ENCODE measurements around the gene ERMP1. TPM values are rescaled to one million over a fixed set of nuclear protein-coding genes. Genes with fewer than 3 reads are reported as not detected.

Gene ERMP1
- polyA plus RNA-seq, 1 of the 3 experiments (the other 2 are of a cell fraction): 5.9 TPM

DNA sequence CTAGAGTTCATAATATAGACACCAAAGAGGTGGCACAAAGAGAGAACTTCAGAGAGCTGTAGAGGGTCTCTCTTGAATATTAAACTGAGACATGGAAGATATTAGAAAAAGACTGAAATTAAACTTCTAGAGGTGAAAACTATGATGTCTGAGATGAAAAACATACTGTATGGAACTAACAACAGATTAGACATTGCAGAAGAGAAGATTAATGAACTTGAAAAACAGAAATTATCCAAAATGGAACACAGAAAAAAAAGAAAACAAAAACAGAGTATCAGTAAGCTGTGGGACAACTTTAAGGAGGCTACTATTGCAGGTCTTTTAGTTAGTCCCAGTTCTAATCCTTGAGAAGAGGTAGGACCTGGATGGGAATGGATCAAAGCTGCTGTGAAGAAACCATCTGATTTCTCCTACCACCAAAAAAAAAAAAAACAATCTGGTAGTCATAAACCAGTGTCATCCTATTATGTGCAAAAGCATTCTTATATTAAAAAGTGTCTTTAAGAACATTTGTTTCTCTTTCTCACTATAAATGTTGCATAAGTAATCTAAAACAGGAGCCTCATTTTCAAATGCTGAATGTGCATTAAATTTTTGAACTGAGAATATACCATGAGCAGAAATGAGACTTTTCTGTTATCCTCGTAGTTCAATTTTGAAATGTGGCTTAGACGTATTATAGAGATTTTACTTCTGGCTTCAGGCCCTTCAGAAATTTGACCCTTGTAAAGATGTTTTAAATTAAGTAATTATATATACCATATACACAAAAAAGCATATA, 96.2 kb downstream of the ERMP1 start:
- no peak overlapping the region for H2AFZ ChIP-seq (ENCODE audit: low read depth)
- no peak overlapping the region for H3K9ac ChIP-seq
- H3K4me1 ChIP-seq (ENCODE audit: control insufficient read depth in 1 of 2, insufficient read depth in 2 of 2, low read depth in 1 of 2, low read length in 1 of 2): no peaks in the 10 kb centered on the region
- H3F3A ChIP-seq (replicated peaks; ENCODE audit: insufficient read depth): peaks cover 10% of the 10 kb centered on the region
- no peak overlapping the region for H3K4me3 ChIP-seq (ENCODE audit: low read depth in 2 of 2, low read length in 1 of 2)
- POLR2A ChIA-PET: no interaction called here
- H3K36me3 ChIP-seq (replicated peaks in 1 of 2; ENCODE audit: control insufficient read depth in 1 of 2, insufficient read depth in 2 of 2, low read length in 1 of 2): peaks cover 74 to 80% of the 10 kb centered on the region in 2 experiments
- no peak overlapping the region for H3K4me2 ChIP-seq
- TF ChIP-seq GABPA (IDR thresholded peaks at IDR 0.05; ENCODE audit: low read depth): no peak
- no peak for TF ChIP-seq POLR2AphosphoS5 (IDR thresholded peaks at IDR 0.05; ENCODE audit: low read depth, low read length)
- TF ChIP-seq YY1 (IDR thresholded peaks at IDR 0.05; ENCODE audit: low read depth): no peak
- TF ChIP-seq, protein P1, sequence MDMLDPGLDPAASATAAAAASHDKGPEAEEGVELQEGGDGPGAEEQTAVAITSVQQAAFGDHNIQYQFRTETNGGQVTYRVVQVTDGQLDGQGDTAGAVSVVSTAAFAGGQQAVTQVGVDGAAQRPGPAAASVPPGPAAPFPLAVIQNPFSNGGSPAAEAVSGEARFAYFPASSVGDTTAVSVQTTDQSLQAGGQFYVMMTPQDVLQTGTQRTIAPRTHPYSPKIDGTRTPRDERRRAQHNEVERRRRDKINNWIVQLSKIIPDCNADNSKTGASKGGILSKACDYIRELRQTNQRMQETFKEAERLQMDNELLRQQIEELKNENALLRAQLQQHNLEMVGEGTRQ (IDR thresholded peaks at IDR 0.05; ENCODE audit: borderline replicate concordance, low read depth, low read length): no peak
- TF ChIP-seq JUND (IDR thresholded peaks at IDR 0.05): no peak
- no peak for TF ChIP-seq TEAD4 (IDR thresholded peaks at IDR 0.05; ENCODE audit: borderline replicate concordance, insufficient read depth)
- no peak for TF ChIP-seq EZH2phosphoT487 (IDR thresholded peaks at IDR 0.05; ENCODE audit: borderline replicate concordance, low read depth)
- TF ChIP-seq RCOR1 (IDR thresholded peaks at IDR 0.05; ENCODE audit: low read length): no peak
- TF ChIP-seq, protein P2, sequence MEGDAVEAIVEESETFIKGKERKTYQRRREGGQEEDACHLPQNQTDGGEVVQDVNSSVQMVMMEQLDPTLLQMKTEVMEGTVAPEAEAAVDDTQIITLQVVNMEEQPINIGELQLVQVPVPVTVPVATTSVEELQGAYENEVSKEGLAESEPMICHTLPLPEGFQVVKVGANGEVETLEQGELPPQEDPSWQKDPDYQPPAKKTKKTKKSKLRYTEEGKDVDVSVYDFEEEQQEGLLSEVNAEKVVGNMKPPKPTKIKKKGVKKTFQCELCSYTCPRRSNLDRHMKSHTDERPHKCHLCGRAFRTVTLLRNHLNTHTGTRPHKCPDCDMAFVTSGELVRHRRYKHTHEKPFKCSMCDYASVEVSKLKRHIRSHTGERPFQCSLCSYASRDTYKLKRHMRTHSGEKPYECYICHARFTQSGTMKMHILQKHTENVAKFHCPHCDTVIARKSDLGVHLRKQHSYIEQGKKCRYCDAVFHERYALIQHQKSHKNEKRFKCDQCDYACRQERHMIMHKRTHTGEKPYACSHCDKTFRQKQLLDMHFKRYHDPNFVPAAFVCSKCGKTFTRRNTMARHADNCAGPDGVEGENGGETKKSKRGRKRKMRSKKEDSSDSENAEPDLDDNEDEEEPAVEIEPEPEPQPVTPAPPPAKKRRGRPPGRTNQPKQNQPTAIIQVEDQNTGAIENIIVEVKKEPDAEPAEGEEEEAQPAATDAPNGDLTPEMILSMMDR (IDR thresholded peaks at IDR 0.05): no peak
- no peak for TF ChIP-seq FOSL2 (IDR thresholded peaks at IDR 0.05; ENCODE audit: borderline replicate concordance, low read depth)
- TF ChIP-seq, protein P3, sequence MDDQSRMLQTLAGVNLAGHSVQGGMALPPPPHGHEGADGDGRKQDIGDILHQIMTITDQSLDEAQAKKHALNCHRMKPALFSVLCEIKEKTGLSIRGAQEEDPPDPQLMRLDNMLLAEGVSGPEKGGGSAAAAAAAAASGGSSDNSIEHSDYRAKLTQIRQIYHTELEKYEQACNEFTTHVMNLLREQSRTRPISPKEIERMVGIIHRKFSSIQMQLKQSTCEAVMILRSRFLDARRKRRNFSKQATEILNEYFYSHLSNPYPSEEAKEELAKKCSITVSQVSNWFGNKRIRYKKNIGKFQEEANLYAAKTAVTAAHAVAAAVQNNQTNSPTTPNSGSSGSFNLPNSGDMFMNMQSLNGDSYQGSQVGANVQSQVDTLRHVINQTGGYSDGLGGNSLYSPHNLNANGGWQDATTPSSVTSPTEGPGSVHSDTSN (IDR thresholded peaks at IDR 0.05): no peak
- no peak for TF ChIP-seq GATA2 (CRISPR knock-in tag; IDR thresholded peaks at IDR 0.05)
- TF ChIP-seq, protein P4, sequence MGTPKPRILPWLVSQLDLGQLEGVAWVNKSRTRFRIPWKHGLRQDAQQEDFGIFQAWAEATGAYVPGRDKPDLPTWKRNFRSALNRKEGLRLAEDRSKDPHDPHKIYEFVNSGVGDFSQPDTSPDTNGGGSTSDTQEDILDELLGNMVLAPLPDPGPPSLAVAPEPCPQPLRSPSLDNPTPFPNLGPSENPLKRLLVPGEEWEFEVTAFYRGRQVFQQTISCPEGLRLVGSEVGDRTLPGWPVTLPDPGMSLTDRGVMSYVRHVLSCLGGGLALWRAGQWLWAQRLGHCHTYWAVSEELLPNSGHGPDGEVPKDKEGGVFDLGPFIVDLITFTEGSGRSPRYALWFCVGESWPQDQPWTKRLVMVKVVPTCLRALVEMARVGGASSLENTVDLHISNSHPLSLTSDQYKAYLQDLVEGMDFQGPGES (IDR thresholded peaks at IDR 0.05; ENCODE audit: low read depth, low read length): no peak
- no peak for TF ChIP-seq SMC3 (IDR thresholded peaks at IDR 0.05; ENCODE audit: low read depth, low read length)
- TF ChIP-seq CHD2 (IDR thresholded peaks at IDR 0.05; ENCODE audit: low read length, partially characterized antibody): no peak
- TF ChIP-seq EP300 (IDR thresholded peaks at IDR 0.05; ENCODE audit: borderline replicate concordance in 1 of 2, low read depth in 1 of 2, low read length in 1 of 2): no peak
- TF ChIP-seq, protein P5, sequence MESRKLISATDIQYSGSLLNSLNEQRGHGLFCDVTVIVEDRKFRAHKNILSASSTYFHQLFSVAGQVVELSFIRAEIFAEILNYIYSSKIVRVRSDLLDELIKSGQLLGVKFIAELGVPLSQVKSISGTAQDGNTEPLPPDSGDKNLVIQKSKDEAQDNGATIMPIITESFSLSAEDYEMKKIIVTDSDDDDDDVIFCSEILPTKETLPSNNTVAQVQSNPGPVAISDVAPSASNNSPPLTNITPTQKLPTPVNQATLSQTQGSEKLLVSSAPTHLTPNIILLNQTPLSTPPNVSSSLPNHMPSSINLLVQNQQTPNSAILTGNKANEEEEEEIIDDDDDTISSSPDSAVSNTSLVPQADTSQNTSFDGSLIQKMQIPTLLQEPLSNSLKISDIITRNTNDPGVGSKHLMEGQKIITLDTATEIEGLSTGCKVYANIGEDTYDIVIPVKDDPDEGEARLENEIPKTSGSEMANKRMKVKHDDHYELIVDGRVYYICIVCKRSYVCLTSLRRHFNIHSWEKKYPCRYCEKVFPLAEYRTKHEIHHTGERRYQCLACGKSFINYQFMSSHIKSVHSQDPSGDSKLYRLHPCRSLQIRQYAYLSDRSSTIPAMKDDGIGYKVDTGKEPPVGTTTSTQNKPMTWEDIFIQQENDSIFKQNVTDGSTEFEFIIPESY (IDR thresholded peaks at IDR 0.05; ENCODE audit: borderline replicate concordance, low read depth): no peak
- TF ChIP-seq NFIC (IDR thresholded peaks at IDR 0.05; ENCODE audit: borderline replicate concordance): no peak
- no peak for TF ChIP-seq TAF1 (IDR thresholded peaks at IDR 0.05; ENCODE audit: borderline replicate concordance, low read depth, low read length)
- no peak for TF ChIP-seq FOXM1 (IDR thresholded peaks at IDR 0.05; ENCODE audit: low read depth)
- DNase-seq: no peak
- CTCF ChIA-PET: no interaction called here
- H3K9me2 ChIP-seq: no peaks in the 10 kb centered on the region
- H4K20me1 ChIP-seq (ENCODE audit: insufficient read depth): no peaks in the 10 kb centered on the region
- WGBS (ENCODE audit: low lambda C conversion rate): 76% methylated on average over 2 of the region's 2 CpGs
- no peaks in the 10 kb centered on the region for H3K9me3 ChIP-seq
- no peaks in the 10 kb centered on the region for H3K27me3 ChIP-seq (ENCODE audit: insufficient read depth)
- no peaks in the 10 kb centered on the region for H3K79me2 ChIP-seq (ENCODE audit: insufficient read depth)
- H3K27ac ChIP-seq (ENCODE audit: low read depth in 2 of 2, low read length in 1 of 2): no peak overlapping the region
